Measurements from ENCODE around the gene PPARGC1A.

Gene PPARGC1A

GRCh38 chr4:23766344-23766743 is 123.5 kb downstream of the PPARGC1A start:
- no peak for DNase-seq

GRCh38 chr4:23763559-23763958 is 126.3 kb downstream of the PPARGC1A start:
- DNase-seq, result no peak

GRCh38 chr4:23762551-23762950 is 127.3 kb downstream of the PPARGC1A start:
- DNase-seq, result no peak

GRCh38 chr4:23759066-23759465 is 130.8 kb downstream of the PPARGC1A start:
- DNase-seq, result no peak

GRCh38 chr4:23754688-23755087 is 135.2 kb downstream of the PPARGC1A start:
- DNase-seq, result no peak

GRCh38 chr4:23750125-23750524 is 139.7 kb downstream of the PPARGC1A start:
- DNase-seq, result no peak

GRCh38 chr4:23747281-23747735 is 142.5 kb downstream of the PPARGC1A start:
- DNase-seq, result no peak

- no peak for DNase-seq
Measured at GRCh38 chr4:23746672-23747071, 143.2 kb downstream of the PPARGC1A start.

GRCh38 chr4:23746027-23746426 is 143.8 kb downstream of the PPARGC1A start:
- no peak for DNase-seq

- no peak for DNase-seq
Measured at GRCh38 chr4:23745377-23745776, 144.5 kb downstream of the PPARGC1A start.

Measured in hematopoietic multipotent progenitor cell treated with erythropoietin and hydrocortisone succinate and interleukin-3 and kit ligand, for 6 days (in vitro differentiated cells).